Tibial nerve (tissue), 3 donors: Measurements from ENCODE around the gene TSEN54.

Experiments
- POLR2A ChIP-seq, 2 donors: fragments of 450-650 bp; IDR thresholded peaks; one replicate each; pipeline ENCODE4 v1.6.1; 2017; ENCODE audit warnings: antibody characterized with exemption in 2 of 2, mild to moderate bottlenecking in 2 of 2, moderate library complexity in 2 of 2
- TF ChIP-seq, protein P1 (sequence below), 5 experiments: fragments of 200-600 bp in 3 of 5; fragments of 450-650 bp in 2 of 5; sonication (generic) in 3 of 5; IDR thresholded peaks; one replicate each; pipeline ENCODE4 v1.5.1; 2016 to 2019; ENCODE audit warnings: antibody characterized with exemption in 5 of 5, mild to moderate bottlenecking in 3 of 5, moderate library complexity in 2 of 5

DNA sequence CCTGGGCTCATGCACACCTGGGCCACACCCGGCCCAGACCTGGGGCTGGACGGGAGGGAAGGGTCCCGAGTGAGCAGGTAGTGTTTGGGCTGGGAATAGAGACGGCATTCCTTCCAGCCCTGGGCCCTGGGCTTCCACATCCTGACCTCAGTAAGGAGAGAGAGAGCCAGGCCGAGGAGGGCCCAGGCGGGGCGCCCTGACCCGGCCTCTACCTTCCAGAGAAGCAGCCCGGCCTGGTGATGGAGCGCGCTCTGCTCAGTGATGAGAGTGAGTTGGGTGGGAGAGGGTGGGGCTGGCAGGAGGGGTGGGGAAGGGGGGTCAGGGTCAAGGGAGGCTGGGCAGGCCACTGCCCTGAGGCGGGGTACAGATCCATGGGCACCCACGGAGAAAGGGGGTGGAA is 57.7 kb downstream of the TSEN54 start:
- TF ChIP-seq, protein P1, sequence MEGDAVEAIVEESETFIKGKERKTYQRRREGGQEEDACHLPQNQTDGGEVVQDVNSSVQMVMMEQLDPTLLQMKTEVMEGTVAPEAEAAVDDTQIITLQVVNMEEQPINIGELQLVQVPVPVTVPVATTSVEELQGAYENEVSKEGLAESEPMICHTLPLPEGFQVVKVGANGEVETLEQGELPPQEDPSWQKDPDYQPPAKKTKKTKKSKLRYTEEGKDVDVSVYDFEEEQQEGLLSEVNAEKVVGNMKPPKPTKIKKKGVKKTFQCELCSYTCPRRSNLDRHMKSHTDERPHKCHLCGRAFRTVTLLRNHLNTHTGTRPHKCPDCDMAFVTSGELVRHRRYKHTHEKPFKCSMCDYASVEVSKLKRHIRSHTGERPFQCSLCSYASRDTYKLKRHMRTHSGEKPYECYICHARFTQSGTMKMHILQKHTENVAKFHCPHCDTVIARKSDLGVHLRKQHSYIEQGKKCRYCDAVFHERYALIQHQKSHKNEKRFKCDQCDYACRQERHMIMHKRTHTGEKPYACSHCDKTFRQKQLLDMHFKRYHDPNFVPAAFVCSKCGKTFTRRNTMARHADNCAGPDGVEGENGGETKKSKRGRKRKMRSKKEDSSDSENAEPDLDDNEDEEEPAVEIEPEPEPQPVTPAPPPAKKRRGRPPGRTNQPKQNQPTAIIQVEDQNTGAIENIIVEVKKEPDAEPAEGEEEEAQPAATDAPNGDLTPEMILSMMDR (IDR thresholded peaks at IDR 0.05), result no peak
- no peak for TF ChIP-seq POLR2A (IDR thresholded peaks at IDR 0.05)
